Astrocyte of the spinal cord (primary cell): ENCODE results near the gene RPAP3.

Source experiments
- DNase-seq: peaks from one replicate; pipeline ENCODE4 v3.0.0; 2011; ENCODE audit warnings: low read depth, low spot score
- H3K4me3 ChIP-seq: 2 replicates; pipeline ENCODE4 v1.5.1; 2011; ENCODE audit warnings: low read depth, mild to moderate bottlenecking, low read length, moderate library complexity
- in situ Hi-C: cut with HindIII; loops from 2 replicates; pipeline ENCODE4 v1.10.0; 2017; ENCODE audit warnings: low sequenced_read_pairs
- TF ChIP-seq, protein P1 (sequence below): IDR thresholded peaks from 2 replicates; pipeline ENCODE4 v1.5.1; 2012; ENCODE audit warnings: low read depth, mild to moderate bottlenecking, low read length, inconsistent platforms

The RPAP3 gene

DNA sequence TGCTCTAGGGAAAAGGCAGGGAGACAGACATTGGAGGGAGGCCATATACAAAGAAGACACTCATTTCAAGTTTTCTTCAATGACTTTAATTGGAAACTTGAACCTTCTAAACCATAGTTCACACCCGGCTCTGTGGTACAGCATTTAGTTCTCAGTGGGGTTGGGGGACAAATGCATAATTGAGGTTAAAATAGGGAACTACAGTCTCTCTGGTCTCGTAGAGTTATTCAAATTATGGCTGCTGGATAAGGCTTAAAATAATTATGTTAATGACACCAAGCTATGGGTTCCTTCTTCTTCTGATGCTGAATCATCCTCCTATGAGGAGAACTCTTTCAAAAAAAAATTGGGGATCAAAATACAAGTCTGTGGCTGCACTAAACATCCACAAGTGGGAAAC lies 3.8 kb upstream of the RPAP3 start:
- TF ChIP-seq, protein P1, sequence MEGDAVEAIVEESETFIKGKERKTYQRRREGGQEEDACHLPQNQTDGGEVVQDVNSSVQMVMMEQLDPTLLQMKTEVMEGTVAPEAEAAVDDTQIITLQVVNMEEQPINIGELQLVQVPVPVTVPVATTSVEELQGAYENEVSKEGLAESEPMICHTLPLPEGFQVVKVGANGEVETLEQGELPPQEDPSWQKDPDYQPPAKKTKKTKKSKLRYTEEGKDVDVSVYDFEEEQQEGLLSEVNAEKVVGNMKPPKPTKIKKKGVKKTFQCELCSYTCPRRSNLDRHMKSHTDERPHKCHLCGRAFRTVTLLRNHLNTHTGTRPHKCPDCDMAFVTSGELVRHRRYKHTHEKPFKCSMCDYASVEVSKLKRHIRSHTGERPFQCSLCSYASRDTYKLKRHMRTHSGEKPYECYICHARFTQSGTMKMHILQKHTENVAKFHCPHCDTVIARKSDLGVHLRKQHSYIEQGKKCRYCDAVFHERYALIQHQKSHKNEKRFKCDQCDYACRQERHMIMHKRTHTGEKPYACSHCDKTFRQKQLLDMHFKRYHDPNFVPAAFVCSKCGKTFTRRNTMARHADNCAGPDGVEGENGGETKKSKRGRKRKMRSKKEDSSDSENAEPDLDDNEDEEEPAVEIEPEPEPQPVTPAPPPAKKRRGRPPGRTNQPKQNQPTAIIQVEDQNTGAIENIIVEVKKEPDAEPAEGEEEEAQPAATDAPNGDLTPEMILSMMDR = no peak
- in situ Hi-C loops = no loop called here
- H3K4me3 ChIP-seq = no peak overlapping the region
- DNase-seq = no peak

DNA sequence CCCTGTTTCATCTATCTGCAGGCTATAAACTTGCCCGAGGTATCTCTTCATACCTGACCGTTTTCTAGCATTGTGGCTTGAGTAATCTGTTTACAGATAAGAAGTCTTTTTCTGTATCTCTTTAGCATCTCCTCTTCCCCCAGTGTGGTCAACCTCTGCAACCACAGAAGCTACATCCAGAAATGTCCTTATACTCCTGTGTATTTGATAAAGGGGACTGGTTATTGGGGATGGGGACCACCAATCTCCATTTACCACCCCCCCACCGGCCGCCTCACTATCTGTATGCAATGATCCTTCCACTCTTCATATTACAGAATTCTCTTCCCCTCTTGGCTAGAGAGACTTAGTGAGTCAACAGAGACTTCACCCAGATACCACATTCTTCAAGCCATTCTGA lies 3.4 kb upstream of the RPAP3 start:
- no peak for DNase-seq
- H3K4me3 ChIP-seq = no peak overlapping the region
- in situ Hi-C loops = no loop called here
- TF ChIP-seq, protein P1 = no peak

DNA sequence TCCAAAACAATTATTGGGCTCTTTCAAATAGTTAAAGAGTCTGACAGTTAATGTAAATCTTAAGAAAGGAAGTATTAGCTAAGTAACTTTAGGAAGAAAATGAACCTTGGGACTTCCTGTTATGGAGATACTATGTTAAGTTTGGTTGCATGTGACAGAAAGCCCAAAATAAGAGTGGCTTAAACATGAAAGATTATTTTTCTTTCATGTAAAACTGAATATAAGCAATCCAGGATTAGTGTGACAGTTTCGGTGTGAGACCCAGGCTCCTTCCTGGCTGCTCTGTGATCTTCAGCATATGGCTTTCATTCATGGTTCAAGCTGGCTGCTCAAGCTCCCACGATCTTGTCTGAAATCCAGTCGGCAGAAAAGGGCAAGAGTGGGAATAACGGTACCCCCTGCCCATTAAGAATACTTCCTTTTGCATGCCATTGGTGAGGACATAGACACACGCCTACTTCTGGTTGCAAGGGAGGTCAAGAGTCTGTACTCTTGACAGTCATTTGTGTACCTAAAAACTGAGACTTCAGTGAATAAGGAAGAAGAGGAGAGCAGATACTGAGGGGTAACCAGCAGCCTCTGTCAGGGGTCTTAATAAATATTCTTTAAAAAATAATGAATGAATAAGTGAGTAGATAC lies 2.2 kb upstream of the RPAP3 start:
- in situ Hi-C loops = no loop called here
- TF ChIP-seq, protein P1 = no peak
- H3K4me3 ChIP-seq = no peak overlapping the region
- DNase-seq = no peak

DNA sequence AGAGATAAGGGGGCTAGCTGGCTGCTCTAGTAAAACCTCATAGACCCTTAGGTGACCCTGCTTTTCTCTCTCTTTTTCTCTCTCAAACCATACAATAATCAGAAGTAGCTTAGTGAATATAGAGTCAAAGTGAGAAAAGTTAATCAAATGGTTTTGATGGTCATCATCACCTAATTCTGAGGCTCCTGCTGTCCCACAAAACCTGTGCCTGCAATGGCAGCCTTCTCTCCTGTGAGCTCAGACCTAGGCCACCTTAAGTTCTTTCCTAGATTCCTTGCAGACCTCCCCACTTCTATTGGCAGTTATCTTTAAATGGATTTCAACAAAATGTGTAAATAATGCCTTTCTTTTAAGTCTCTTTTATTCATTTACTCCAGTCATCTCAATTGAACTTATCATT lies 1.5 kb upstream of the RPAP3 start:
- H3K4me3 ChIP-seq = no peak overlapping the region
- TF ChIP-seq, protein P1 = no peak
- DNase-seq = no peak
- in situ Hi-C loops = no loop called here

DNA sequence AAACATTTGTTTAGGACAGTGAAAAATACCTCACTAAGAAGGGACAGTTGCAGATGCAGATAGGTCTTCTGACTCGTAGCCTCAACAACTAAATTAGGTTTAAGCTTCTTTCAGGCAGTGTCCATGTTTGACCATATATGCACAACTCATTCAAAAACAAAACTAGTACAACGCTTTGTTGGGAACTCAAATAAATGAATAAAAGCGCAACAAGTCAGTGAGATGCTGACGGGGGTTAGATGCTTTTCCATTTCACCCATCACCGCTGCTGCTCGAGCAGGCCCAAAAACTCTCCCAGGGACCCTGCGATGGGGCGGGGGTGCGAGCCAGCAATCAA lies 633 bp downstream of the RPAP3 start:
- H3K4me3 ChIP-seq = peak overlapping the region; percentile 82
- DNase-seq = peak; percentile 8
- TF ChIP-seq, protein P1 = no peak
- in situ Hi-C loops = no loop called here

DNA sequence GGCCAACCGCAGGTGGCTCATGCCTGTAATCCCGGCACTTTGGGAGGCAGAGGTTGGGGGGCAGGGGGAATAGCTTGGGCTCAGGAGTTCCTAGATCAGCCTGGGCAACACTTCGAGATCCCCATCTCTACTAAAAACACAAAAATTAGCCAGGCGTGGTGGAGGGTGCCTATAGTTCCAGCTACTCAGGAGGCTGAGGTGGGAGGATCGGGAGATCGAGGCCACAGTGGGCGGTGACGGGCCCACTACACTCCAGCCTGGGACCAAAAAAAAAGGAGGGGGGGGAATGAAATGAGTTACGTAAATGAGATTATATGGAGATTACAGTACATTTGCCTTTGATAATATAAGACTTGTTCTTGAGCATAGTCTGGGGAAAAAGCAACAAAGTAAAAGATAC lies 1.1 kb downstream of the RPAP3 start:
- DNase-seq = no peak
- peak overlapping the region; percentile 82 for H3K4me3 ChIP-seq
- TF ChIP-seq, protein P1 = no peak
- in situ Hi-C loops = no loop called here

DNA sequence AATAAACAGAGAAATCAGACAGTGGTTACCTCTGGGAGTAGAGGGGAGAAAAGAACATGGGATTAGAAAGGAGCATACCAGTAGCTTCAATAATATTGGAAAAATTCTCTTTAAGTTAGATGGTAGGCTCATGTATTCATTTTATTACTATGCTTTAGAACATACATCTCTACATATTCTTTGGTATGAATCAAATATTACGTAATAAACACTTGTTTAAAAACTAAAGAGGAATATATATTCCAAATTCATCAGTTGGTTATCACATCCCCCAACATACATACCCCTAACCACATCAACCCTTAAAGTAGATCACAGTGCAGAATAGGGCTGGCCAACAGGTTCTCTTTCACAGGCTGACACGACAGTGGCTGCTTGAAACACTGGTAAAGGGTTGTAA lies 5.6 kb downstream of the RPAP3 start:
- in situ Hi-C loops = no loop called here
- TF ChIP-seq, protein P1 = no peak
- no peak overlapping the region for H3K4me3 ChIP-seq
- DNase-seq = no peak
